GM12872 (cell line): ENCODE results near the gene F13B.

ENCODE experiments used
- CTCF ChIP-seq: IDR thresholded peaks from 3 replicates; pipeline ENCODE4 v1.5.1; 2011; ENCODE audit warnings: low read depth, mild to moderate bottlenecking, low read length, moderate library complexity; ENCODE audit not compliant: insufficient read depth

Gene F13B

GRCh38 chr1:197073978-197074377 is 6.9 kb upstream of the F13B start:
- TF ChIP-seq CTCF = no peak

GRCh38 chr1:197067457-197067818 is 378 bp upstream of the F13B start:
- TF ChIP-seq CTCF = no peak

DNA sequence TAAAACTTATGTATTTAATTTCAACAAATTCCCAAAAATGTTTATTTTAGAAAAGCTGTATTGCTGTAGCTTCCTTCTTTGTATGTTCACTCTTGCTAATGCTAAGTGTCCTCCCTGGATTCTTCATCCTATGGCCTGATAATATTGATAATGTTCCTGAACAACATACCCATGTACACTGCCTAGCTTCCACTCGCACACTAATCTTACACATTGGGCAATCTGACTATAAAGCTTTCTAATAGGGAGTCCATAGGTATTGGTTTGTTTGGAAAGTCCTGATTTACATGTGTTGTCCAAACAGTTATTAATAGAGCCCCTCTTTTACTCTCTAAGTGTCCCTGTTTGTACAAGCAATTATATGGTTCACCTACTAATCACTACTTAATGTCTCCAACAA is 783 bp downstream of the F13B start:
- TF ChIP-seq CTCF = no peak

- TF ChIP-seq CTCF = no peak
Measured at GRCh38 chr1:197065559-197065958, 1.5 kb downstream of the F13B start.

DNA sequence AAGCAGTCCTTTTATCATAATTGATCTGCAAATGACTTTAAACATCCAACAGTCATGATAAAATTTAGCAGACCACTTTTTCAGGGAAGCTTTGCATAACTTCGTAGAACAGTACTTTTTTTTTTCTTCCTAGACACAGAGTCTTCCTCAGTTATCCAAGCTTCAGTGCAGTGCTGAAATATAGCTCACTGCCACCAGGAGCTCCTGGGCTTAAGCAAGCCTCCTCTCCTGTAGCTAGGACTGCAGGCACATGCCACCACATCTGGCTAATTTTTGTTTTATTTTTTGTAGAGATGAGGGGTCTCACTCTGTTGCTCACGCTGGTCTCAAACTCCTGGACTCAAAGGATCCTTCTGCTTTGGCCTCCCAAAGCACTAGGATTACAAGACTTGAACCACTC is 3.8 kb downstream of the F13B start:
- no peak for TF ChIP-seq CTCF

GRCh38 chr1:197062692-197063091 is 4.4 kb downstream of the F13B start:
- TF ChIP-seq CTCF = no peak

GRCh38 chr1:197049100-197049499 is 18.0 kb downstream of the F13B start:
- TF ChIP-seq CTCF = no peak
